ENCODE data around the gene GLP1R. TPM values are rescaled to one million over a fixed set of nuclear protein-coding genes. Genes with fewer than 3 reads are reported as not detected.

GLP1R gene
- total RNA-seq (0.58 TPM), polyA plus RNA-seq (0.05 TPM)

GRCh38 chr6:39048481-39049399 is at the start of gene GLP1R:
GLP1R (plus strand) TSS chr6:39048781; CDS start chr6:39048841, 60 bp downstream.
- Histone ChIP-seq H3K4me1 (ENCODE audit: insufficient read depth) (no peaks in the 10 kb centered on the region), H3K4me3 (ENCODE audit: low read depth, low read length) (peak within 1 kb of the TSS; percentile 41), H3K27ac (ENCODE audit: low read depth) (no peak within 1 kb of the TSS), H3K36me3 (ENCODE audit: insufficient read depth) (no peaks in the 10 kb centered on the region)
- DNase-seq (ENCODE audit: extremely low spot score), result no peak
- WGBS, result 2% methylated on average over 74 of the region's 74 CpGs

DNA sequence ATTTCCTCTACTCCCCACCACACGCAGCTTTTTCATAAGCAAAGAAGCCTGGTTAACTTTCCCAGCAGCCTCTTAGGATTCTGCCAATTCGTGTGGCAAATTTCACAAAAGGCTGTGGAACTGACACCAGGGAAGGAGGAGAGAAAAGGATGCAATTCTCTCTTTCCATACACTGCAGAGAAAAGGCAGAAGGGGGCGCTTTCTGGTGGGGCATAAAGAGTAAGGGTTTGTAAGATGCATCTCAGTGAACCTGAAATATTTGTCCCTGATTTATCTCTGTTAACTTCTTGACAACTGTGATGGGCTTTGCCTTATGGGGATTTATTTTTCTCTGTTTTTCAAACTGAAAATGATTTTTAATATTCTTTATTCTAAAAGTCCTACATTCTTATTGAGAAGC is 45.5 kb upstream of the GLP1R start:
- Histone ChIP-seq H3K4me1 (ENCODE audit: insufficient read depth) (no peaks in the 10 kb centered on the region), H3K4me3 (ENCODE audit: low read depth, low read length) (no peak overlapping the region), H3K36me3 (ENCODE audit: insufficient read depth) (no peaks in the 10 kb centered on the region), H3K27ac (ENCODE audit: low read depth) (no peak overlapping the region)
- WGBS, result 13% methylated on average over 3 of the region's 3 CpGs
- no peak for DNase-seq (ENCODE audit: extremely low spot score)

DNA sequence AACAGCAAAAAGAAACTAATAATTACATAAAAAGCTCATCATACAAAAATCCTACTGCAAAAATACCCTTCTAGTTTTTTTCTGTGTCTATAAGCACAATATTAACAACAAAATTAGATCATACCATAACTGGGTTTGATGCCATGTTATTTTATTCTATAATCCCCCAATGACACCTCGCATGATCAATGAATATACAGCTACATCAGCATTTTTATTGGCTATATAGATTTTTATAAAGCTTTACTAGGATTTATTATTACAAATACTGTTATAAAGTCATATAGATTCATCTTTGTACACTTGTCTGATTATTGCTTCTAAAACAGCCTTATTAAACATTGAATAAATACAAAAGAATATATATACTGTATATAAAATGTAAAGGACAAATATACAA is 45.1 kb upstream of the GLP1R start:
- no peaks in the 10 kb centered on the region for H3K4me1 ChIP-seq (ENCODE audit: insufficient read depth)
- H3K27ac ChIP-seq (ENCODE audit: low read depth), result no peak overlapping the region
- no peak for DNase-seq (ENCODE audit: extremely low spot score)
- WGBS, result 85% methylated on average over 1 of the region's 1 CpG
- H3K36me3 ChIP-seq (ENCODE audit: insufficient read depth), result no peaks in the 10 kb centered on the region
- H3K4me3 ChIP-seq (ENCODE audit: low read depth, low read length), result no peak overlapping the region

DNA sequence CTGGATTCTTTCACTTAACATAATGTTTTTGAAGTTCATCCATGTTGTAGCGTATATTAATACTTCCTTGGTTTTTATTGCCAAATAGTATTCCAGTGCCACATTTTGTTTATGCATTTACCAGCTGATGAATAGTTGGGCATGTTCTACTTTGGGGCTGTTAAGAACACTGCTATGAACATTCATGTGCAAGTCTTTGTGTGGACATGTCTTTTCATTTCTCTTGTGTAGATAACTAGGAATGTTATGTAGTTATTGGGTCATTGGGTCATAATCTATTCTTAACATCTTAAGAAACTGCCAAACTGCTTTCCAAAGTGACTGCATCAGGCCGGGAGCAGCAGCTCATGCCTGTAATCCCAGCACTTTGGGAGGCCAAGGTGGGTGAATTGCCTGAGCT is 43.8 kb upstream of the GLP1R start:
- Histone ChIP-seq H3K4me3 (ENCODE audit: low read depth, low read length) (no peak overlapping the region), H3K36me3 (ENCODE audit: insufficient read depth) (no peaks in the 10 kb centered on the region), H3K27ac (ENCODE audit: low read depth) (no peak overlapping the region), H3K4me1 (ENCODE audit: insufficient read depth) (no peaks in the 10 kb centered on the region)
- WGBS, result 36% methylated on average over 2 of the region's 2 CpGs
- no peak for DNase-seq (ENCODE audit: extremely low spot score)

DNA sequence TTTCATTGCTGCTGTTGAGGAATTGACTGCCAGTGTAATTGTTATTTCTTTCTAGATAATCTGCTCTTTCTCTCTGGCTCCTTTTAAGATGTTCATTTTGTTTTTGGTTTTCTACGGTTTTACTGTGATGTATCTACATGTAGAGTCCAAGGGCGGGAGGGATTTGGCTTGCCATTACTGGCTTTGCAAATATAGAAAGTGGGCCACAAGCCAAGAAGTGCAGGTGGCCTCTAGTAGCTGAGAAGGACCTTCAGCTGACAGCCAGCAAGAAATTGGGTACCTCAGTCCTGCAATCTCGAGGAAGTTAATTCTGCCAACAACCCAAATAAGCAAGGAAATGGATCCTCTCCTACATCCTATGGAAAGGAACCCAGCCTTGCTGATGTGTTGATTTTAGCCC is 42.8 kb upstream of the GLP1R start:
- H3K4me3 ChIP-seq (ENCODE audit: low read depth, low read length), result no peak overlapping the region
- 67% methylated on average over 3 of the region's 3 CpGs for WGBS
- no peak for DNase-seq (ENCODE audit: extremely low spot score)
- H3K36me3 ChIP-seq (ENCODE audit: insufficient read depth), result no peaks in the 10 kb centered on the region
- no peaks in the 10 kb centered on the region for H3K4me1 ChIP-seq (ENCODE audit: insufficient read depth)
- no peak overlapping the region for H3K27ac ChIP-seq (ENCODE audit: low read depth)

DNA sequence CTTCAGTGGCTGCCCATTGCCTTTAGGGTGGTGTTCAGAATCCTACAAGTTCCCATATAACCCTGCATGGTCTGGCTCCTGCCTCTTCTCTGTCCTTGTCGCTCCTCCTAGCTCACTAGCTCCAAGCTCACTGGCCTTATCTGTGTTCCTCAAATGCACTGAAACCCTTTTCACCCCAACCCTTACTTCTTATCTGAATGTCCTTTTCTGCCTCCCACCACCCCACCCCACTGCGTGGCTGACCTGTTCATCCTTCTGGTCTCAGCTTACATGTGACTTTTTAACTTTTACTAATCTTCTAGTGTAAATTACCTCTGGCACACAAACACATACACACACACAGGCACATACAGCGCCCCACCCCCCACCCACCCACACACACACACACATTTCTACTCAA is 41.0 kb upstream of the GLP1R start:
- DNase-seq (ENCODE audit: extremely low spot score), result no peak
- no peak overlapping the region for H3K4me3 ChIP-seq (ENCODE audit: low read depth, low read length)
- H3K36me3 ChIP-seq (ENCODE audit: insufficient read depth), result no peaks in the 10 kb centered on the region
- H3K27ac ChIP-seq (ENCODE audit: low read depth), result no peak overlapping the region
- H3K4me1 ChIP-seq (ENCODE audit: insufficient read depth), result no peaks in the 10 kb centered on the region
- WGBS, result 75% methylated on average over 3 of the region's 3 CpGs

GRCh38 chr6:39008737-39009136 is 39.8 kb upstream of the GLP1R start:
- Histone ChIP-seq H3K36me3 (ENCODE audit: insufficient read depth) (no peaks in the 10 kb centered on the region), H3K27ac (ENCODE audit: low read depth) (no peak overlapping the region), H3K4me3 (ENCODE audit: low read depth, low read length) (no peak overlapping the region), H3K4me1 (ENCODE audit: insufficient read depth) (no peaks in the 10 kb centered on the region)
- DNase-seq (ENCODE audit: extremely low spot score), result no peak
- WGBS, result 19% methylated on average over 1 of the region's 1 CpG

- WGBS, result 0% methylated on average over 1 of the region's 1 CpG
- Histone ChIP-seq H3K27ac (ENCODE audit: low read depth) (no peak overlapping the region), H3K4me1 (ENCODE audit: insufficient read depth) (no peaks in the 10 kb centered on the region), H3K4me3 (ENCODE audit: low read depth, low read length) (no peak overlapping the region), H3K36me3 (ENCODE audit: insufficient read depth) (no peaks in the 10 kb centered on the region)
- no peak for DNase-seq (ENCODE audit: extremely low spot score)
These were observed 39.1 kb upstream of the GLP1R start for GRCh38 chr6:39009476-39009875.

GRCh38 chr6:39016839-39017546 is 31.6 kb upstream of the GLP1R start:
- 89% methylated on average over 7 of the region's 7 CpGs for WGBS

GRCh38 chr6:39017547-39017880 is 31.1 kb upstream of the GLP1R start:
- Histone ChIP-seq H3K4me3 (ENCODE audit: low read depth, low read length) (no peak overlapping the region), H3K27ac (ENCODE audit: low read depth) (no peak overlapping the region), H3K4me1 (ENCODE audit: insufficient read depth) (no peaks in the 10 kb centered on the region), H3K36me3 (ENCODE audit: insufficient read depth) (no peaks in the 10 kb centered on the region)
- WGBS, result 69% methylated on average over 4 of the region's 4 CpGs
- no peak for DNase-seq (ENCODE audit: extremely low spot score)

More at GRCh38 chr6:39016839-39017546, 31.6 kb upstream of the GLP1R start:
- Histone ChIP-seq H3K27ac (ENCODE audit: low read depth) (no peak overlapping the region), H3K36me3 (ENCODE audit: insufficient read depth) (no peaks in the 10 kb centered on the region), H3K4me3 (ENCODE audit: low read depth, low read length) (no peak overlapping the region), H3K4me1 (ENCODE audit: insufficient read depth) (no peaks in the 10 kb centered on the region)
- DNase-seq (ENCODE audit: extremely low spot score), result no peak

DNA sequence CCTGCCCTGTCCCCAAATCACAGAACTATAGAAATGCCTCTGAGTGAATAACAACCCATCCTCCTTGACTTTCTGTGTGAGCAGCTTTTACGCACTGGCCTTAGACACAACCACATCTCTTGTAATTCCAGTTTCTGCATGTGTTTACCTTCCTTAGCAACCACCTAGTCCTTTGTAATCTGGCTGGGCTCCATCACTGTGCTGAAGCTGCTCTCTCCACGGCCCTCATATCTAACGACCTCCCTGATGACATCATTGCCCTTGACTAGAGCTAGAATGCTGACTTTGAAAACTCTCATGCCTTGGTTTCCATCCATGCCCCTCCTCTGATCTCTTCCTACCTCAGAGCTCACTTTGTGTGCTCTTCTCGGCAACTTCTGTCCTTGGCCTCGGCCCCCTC is 30.5 kb upstream of the GLP1R start:
- no peak overlapping the region for H3K27ac ChIP-seq (ENCODE audit: low read depth)
- H3K4me1 ChIP-seq (ENCODE audit: insufficient read depth), result no peaks in the 10 kb centered on the region

GRCh38 chr6:39020136-39020535 is 28.4 kb upstream of the GLP1R start:
- 66% methylated on average over 2 of the region's 2 CpGs for WGBS
- Histone ChIP-seq H3K4me1 (ENCODE audit: insufficient read depth) (no peaks in the 10 kb centered on the region), H3K36me3 (ENCODE audit: insufficient read depth) (no peaks in the 10 kb centered on the region), H3K4me3 (ENCODE audit: low read depth, low read length) (no peak overlapping the region), H3K27ac (ENCODE audit: low read depth) (no peak overlapping the region)
- DNase-seq (ENCODE audit: extremely low spot score), result no peak

More for the DNA sequence above, 30.5 kb upstream of the GLP1R start:
- no peak overlapping the region for H3K4me3 ChIP-seq (ENCODE audit: low read depth, low read length)
- H3K36me3 ChIP-seq (ENCODE audit: insufficient read depth), result no peaks in the 10 kb centered on the region
- no peak for DNase-seq (ENCODE audit: extremely low spot score)
- WGBS, result 43% methylated on average over 5 of the region's 5 CpGs

GRCh38 chr6:39021041-39021440 is 27.5 kb upstream of the GLP1R start:
- Histone ChIP-seq H3K4me1 (ENCODE audit: insufficient read depth) (no peaks in the 10 kb centered on the region), H3K27ac (ENCODE audit: low read depth) (no peak overlapping the region), H3K4me3 (ENCODE audit: low read depth, low read length) (no peak overlapping the region), H3K36me3 (ENCODE audit: insufficient read depth) (no peaks in the 10 kb centered on the region)
- WGBS, result 78% methylated on average over 2 of the region's 2 CpGs
- DNase-seq (ENCODE audit: extremely low spot score), result no peak

DNA sequence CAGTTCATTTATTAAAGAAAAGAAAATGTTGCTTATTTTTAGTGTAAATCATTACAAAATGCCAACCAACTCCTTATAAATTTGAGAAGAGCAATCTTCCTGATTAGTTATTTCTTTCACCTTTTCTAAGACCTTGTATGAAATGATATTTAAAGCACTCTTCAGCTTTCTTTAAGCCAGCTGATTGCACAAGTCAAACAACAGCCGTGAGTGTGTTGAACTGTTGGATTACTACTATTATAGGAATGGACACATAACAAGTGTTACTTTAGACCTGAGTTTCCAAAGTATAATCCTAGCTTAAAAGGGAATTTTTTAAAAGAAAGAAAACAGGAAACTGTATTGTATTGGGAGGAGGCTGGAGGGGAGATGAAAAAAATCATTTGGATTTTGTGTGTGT is 26.8 kb upstream of the GLP1R start:
- H3K27ac ChIP-seq (ENCODE audit: low read depth), result no peak overlapping the region
- WGBS, result 61% methylated on average over 1 of the region's 1 CpG
- no peak for DNase-seq (ENCODE audit: extremely low spot score)
- H3K4me1 ChIP-seq (ENCODE audit: insufficient read depth), result no peaks in the 10 kb centered on the region
- no peak overlapping the region for H3K4me3 ChIP-seq (ENCODE audit: low read depth, low read length)
- no peaks in the 10 kb centered on the region for H3K36me3 ChIP-seq (ENCODE audit: insufficient read depth)
